ENCODE measurements around the gene PTGDR2. TPM values are rescaled to one million over a fixed set of nuclear protein-coding genes. Genes with fewer than 3 reads are reported as not detected.
"Not testable (repeated sequence)": the region's sequence is repeated elsewhere in the genome, so short reads cannot be mapped to it uniquely, and the experiment has no call there.

Gene PTGDR2
- total and polyA plus RNA-seq, 4 donors: 0.13 to 0.23 (median 0.17) TPM

DNA sequence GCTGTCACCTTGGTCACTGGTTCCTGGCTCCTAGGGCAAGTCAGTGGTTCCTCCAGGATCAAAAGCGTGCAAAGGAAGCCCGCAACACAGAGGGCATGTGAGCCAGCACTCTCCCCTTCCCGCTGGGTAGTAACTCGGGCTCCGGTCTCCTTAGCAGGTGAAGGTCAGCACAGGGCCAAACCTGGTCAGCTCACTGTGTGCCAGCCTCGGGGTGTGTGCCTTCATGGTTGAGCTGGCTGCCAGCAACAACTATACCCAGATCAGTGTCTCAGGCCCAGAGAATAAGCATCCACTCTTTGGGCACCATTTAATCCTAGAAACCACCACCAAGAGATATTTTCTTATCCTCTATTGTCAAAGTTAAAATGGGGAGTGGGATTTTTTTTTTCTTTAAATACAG is 30.0 kb downstream of the PTGDR2 start:
- Histone ChIP-seq H3K9ac (ENCODE audit: insufficient read depth in 1 of 2, low read length in 2 of 2) (no peak overlapping the region), H3K9me3 (ENCODE audit: control insufficient read depth in 4 of 4, insufficient read depth in 3 of 4, low read length in 3 of 4) (no peaks in the 10 kb centered on the region), H3K4me3 (no peak overlapping the region), H3K27me3 (ENCODE audit: control insufficient read depth in 3 of 3, insufficient read depth in 3 of 3, low read length in 2 of 3) (peaks cover 0 to 12% (median 0%) of the 10 kb centered on the region in 3 donors), H3K36me3 (ENCODE audit: control insufficient read depth in 4 of 4, insufficient read depth in 4 of 4, low read length in 4 of 4) (no peaks in the 10 kb centered on the region), H3K4me1 (ENCODE audit: control insufficient read depth in 5 of 5, insufficient read depth in 5 of 5, low read length in 5 of 5) (no peaks in the 10 kb centered on the region), H3K27ac (ENCODE audit: low read depth in 1 of 2, low read length in 1 of 2) (no peak overlapping the region)
- TF ChIP-seq, protein P1, sequence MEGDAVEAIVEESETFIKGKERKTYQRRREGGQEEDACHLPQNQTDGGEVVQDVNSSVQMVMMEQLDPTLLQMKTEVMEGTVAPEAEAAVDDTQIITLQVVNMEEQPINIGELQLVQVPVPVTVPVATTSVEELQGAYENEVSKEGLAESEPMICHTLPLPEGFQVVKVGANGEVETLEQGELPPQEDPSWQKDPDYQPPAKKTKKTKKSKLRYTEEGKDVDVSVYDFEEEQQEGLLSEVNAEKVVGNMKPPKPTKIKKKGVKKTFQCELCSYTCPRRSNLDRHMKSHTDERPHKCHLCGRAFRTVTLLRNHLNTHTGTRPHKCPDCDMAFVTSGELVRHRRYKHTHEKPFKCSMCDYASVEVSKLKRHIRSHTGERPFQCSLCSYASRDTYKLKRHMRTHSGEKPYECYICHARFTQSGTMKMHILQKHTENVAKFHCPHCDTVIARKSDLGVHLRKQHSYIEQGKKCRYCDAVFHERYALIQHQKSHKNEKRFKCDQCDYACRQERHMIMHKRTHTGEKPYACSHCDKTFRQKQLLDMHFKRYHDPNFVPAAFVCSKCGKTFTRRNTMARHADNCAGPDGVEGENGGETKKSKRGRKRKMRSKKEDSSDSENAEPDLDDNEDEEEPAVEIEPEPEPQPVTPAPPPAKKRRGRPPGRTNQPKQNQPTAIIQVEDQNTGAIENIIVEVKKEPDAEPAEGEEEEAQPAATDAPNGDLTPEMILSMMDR (IDR thresholded peaks at IDR 0.05; ENCODE audit: control extremely low read depth, extremely low read depth): no peak
- 72 to 94% methylated on average over 5 to 6 of the region's 6 CpGs for WGBS, 2 donors
- ATAC-seq (ENCODE audit: insufficient read depth, low FRiP score): no peak
- DNase-seq: no peak

GRCh38 chr11:60825118-60825517 is 30.6 kb downstream of the PTGDR2 start:
- TF ChIP-seq, protein P1 (IDR thresholded peaks at IDR 0.05; ENCODE audit: control extremely low read depth, extremely low read depth): no peak
- H3K9me3 ChIP-seq (ENCODE audit: control insufficient read depth in 4 of 4, insufficient read depth in 3 of 4, low read length in 3 of 4): no peaks in the 10 kb centered on the region
- H3K36me3 ChIP-seq (ENCODE audit: control insufficient read depth in 4 of 4, insufficient read depth in 4 of 4, low read length in 4 of 4): no peaks in the 10 kb centered on the region
- no peak overlapping the region for H3K9ac ChIP-seq (ENCODE audit: insufficient read depth in 1 of 2, low read length in 2 of 2)
- DNase-seq (no peak), ATAC-seq (ENCODE audit: insufficient read depth, low FRiP score) (no peak)
- peaks cover 0 to 13% (median 0%) of the 10 kb centered on the region in 3 donors for H3K27me3 ChIP-seq (ENCODE audit: control insufficient read depth in 3 of 3, insufficient read depth in 3 of 3, low read length in 2 of 3)
- no peaks in the 10 kb centered on the region for H3K4me1 ChIP-seq (ENCODE audit: control insufficient read depth in 5 of 5, insufficient read depth in 5 of 5, low read length in 5 of 5)
- H3K27ac ChIP-seq (ENCODE audit: low read depth in 1 of 2, low read length in 1 of 2): no peak overlapping the region
- H3K4me3 ChIP-seq: no peak overlapping the region
- WGBS, 2 donors: 89 to 94% methylated on average over 5 of the region's 5 CpGs

DNA sequence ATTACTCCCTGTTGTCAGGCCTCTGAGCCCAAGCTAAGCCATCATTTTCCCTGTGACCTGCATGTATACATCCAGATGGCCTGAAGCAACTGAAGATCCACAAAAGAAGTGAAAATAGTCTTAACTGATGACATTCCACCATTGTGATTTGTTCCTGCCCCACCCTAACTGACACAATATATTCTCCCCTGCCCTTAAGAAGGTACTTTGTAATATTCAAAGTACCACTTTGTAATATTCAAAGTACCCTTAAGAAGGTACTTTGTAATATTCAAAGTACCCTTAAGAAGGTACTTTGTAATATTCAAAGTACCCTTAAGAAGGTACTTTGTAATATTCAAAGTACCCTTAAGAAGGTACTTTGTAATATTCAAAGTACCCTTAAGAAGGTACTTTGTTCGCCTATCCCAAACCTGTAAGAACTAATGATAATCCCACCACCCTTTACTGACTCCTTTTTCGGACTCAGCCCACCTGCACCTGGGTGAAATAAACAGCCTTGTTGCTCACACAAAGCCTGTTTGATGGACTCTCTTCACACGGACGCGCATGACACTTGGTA is 31.9 kb downstream of the PTGDR2 start:
- H3K9me3 ChIP-seq (ENCODE audit: control insufficient read depth in 4 of 4, insufficient read depth in 3 of 4, low read length in 3 of 4); DNase-seq; ATAC-seq (ENCODE audit: insufficient read depth, low FRiP score); H3K9ac ChIP-seq (ENCODE audit: insufficient read depth in 1 of 2, low read length in 2 of 2); H3K27ac ChIP-seq (ENCODE audit: low read depth in 1 of 2, low read length in 1 of 2); H3K36me3 ChIP-seq (ENCODE audit: control insufficient read depth in 4 of 4, insufficient read depth in 4 of 4, low read length in 4 of 4); H3K4me1 ChIP-seq (ENCODE audit: control insufficient read depth in 5 of 5, insufficient read depth in 5 of 5, low read length in 5 of 5); H3K4me3 ChIP-seq: not testable (repeated sequence)
- H3K27me3 ChIP-seq (ENCODE audit: control insufficient read depth in 3 of 3, insufficient read depth in 3 of 3, low read length in 2 of 3): peaks cover 0 to 20% (median 3%) of the 10 kb centered on the region in 3 donors
- WGBS, 2 donors: 73 to 85% methylated on average over 5 of the region's 5 CpGs

- H3K9me3 ChIP-seq (ENCODE audit: control insufficient read depth in 4 of 4, insufficient read depth in 3 of 4, low read length in 3 of 4): peaks cover 0 to 7% (median 3%) of the 10 kb centered on the region in 4 donors
- TF ChIP-seq, protein P1 (IDR thresholded peaks at IDR 0.05; ENCODE audit: control extremely low read depth, extremely low read depth): no peak
- no peak overlapping the region for H3K9ac ChIP-seq (ENCODE audit: insufficient read depth in 1 of 2, low read length in 2 of 2)
- H3K4me3 ChIP-seq: no peak overlapping the region
- WGBS, 2 donors: 55 to 57% methylated on average over 15 of the region's 15 CpGs
- H3K36me3 ChIP-seq (ENCODE audit: control insufficient read depth in 4 of 4, insufficient read depth in 4 of 4, low read length in 4 of 4): no peaks in the 10 kb centered on the region
- peak; percentile 14 for ATAC-seq (ENCODE audit: insufficient read depth, low FRiP score)
- H3K27me3 ChIP-seq (ENCODE audit: control insufficient read depth in 3 of 3, insufficient read depth in 3 of 3, low read length in 2 of 3): peaks cover 0 to 17% (median 3%) of the 10 kb centered on the region in 3 donors
- no peaks in the 10 kb centered on the region for H3K4me1 ChIP-seq (ENCODE audit: control insufficient read depth in 5 of 5, insufficient read depth in 5 of 5, low read length in 5 of 5)
- H3K27ac ChIP-seq (ENCODE audit: low read depth in 1 of 2, low read length in 1 of 2): no peak overlapping the region
- no peak for DNase-seq
Observed at GRCh38 chr11:60821827-60822599, 33.7 kb downstream of the PTGDR2 start.
